Measurements from ENCODE around the gene TTC39A. TPM values are rescaled to one million over a fixed set of nuclear protein-coding genes. Genes with fewer than 3 reads are reported as not detected.

The TTC39A gene
- total RNA-seq, 2 donors from 2014 or later, result 7.9 to 21.3 TPM

- intact Hi-C loops (cut with DNase I), result no loop called here
- no peak for TF ChIP-seq POLR2A (IDR thresholded peaks at IDR 0.05)
- 0 to 13% methylated on average over 2 to 3 of the region's 4 CpGs for WGBS, 2 donors
Observed at GRCh38 chr1:51305371-51305823, 25.0 kb downstream of the TTC39A start.

GRCh38 chr1:51304360-51304759 lies 26.0 kb downstream of the TTC39A start:
- 52 to 65% methylated on average over 1 of the region's 1 CpG for WGBS, 2 donors
- Histone ChIP-seq H3K36me3 (replicated peaks in 1 of 2; ENCODE audit: insufficient read depth in 1 of 2, low read depth in 2 of 2) (peaks cover 0 to 2% of the 10 kb centered on the region in 2 donors), H3K9me3 (no peaks in the 10 kb centered on the region), H3K27me3 (no peaks in the 10 kb centered on the region), H3K4me1 (peaks cover 15% of the 10 kb centered on the region), H3K4me3 (no peak overlapping the region), H3K27ac (no peak overlapping the region)
- intact Hi-C loops (cut with DNase I), result no loop called here
- no peak for ATAC-seq
- DNase-seq, result no peak
- TF ChIP-seq POLR2A (IDR thresholded peaks at IDR 0.05), result no peak
- TF ChIP-seq, protein P1, sequence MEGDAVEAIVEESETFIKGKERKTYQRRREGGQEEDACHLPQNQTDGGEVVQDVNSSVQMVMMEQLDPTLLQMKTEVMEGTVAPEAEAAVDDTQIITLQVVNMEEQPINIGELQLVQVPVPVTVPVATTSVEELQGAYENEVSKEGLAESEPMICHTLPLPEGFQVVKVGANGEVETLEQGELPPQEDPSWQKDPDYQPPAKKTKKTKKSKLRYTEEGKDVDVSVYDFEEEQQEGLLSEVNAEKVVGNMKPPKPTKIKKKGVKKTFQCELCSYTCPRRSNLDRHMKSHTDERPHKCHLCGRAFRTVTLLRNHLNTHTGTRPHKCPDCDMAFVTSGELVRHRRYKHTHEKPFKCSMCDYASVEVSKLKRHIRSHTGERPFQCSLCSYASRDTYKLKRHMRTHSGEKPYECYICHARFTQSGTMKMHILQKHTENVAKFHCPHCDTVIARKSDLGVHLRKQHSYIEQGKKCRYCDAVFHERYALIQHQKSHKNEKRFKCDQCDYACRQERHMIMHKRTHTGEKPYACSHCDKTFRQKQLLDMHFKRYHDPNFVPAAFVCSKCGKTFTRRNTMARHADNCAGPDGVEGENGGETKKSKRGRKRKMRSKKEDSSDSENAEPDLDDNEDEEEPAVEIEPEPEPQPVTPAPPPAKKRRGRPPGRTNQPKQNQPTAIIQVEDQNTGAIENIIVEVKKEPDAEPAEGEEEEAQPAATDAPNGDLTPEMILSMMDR (IDR thresholded peaks at IDR 0.05), result no peak

More at GRCh38 chr1:51305371-51305823, 25.0 kb downstream of the TTC39A start:
- DNase-seq (peak in 3 of 4 donors; percentile 45 to 56 (median 49)), ATAC-seq (peak; percentile 69)
- Histone ChIP-seq H3K27me3 (no peaks in the 10 kb centered on the region), H3K4me3 (no peak overlapping the region), H3K4me1 (peaks cover 15% of the 10 kb centered on the region), H3K9me3 (no peaks in the 10 kb centered on the region), H3K36me3 (replicated peaks in 1 of 2; ENCODE audit: insufficient read depth in 1 of 2, low read depth in 2 of 2) (peaks cover 0 to 2% of the 10 kb centered on the region in 2 donors), H3K27ac (peak overlapping the region in 2 of 4 donors; percentile 15 to 33)

DNA sequence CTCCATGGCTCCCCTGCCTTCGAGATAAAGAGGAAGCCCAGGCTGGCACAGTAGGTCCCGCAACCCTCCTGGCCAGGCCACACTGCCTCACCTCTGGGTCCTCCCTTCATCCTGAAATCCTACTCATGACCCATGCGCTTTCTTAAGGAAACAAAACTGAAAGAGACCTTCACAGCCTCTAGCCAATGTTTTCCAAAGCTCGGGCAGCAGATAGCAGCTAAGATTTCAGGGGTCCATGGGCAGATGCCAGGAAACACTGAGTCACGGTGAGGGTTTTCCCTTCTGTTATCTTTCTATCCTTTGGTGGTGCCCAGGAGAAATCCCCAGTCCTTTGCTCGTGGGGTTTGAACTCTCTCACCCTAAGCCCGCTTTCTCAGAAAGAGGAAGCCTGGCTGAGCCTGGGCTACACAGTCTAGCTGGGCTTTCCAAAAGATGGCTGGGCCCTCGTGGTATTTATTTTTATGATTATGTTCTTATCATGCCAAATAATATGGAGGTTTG lies 26.6 kb downstream of the TTC39A start:
- Histone ChIP-seq H3K27ac (no peak overlapping the region), H3K36me3 (replicated peaks in 1 of 2; ENCODE audit: insufficient read depth in 1 of 2, low read depth in 2 of 2) (peaks cover 0 to 2% of the 10 kb centered on the region in 2 donors), H3K4me1 (peaks cover 15% of the 10 kb centered on the region), H3K4me3 (no peak overlapping the region), H3K9me3 (no peaks in the 10 kb centered on the region), H3K27me3 (no peaks in the 10 kb centered on the region)
- ATAC-seq, result no peak
- no peak for DNase-seq
- intact Hi-C loops (cut with DNase I), result no loop called here
- no peak for TF ChIP-seq POLR2A (IDR thresholded peaks at IDR 0.05)
- TF ChIP-seq, protein P1 (IDR thresholded peaks at IDR 0.05), result no peak
- 62 to 76% methylated on average over 8 of the region's 8 CpGs for WGBS, 2 donors

DNA sequence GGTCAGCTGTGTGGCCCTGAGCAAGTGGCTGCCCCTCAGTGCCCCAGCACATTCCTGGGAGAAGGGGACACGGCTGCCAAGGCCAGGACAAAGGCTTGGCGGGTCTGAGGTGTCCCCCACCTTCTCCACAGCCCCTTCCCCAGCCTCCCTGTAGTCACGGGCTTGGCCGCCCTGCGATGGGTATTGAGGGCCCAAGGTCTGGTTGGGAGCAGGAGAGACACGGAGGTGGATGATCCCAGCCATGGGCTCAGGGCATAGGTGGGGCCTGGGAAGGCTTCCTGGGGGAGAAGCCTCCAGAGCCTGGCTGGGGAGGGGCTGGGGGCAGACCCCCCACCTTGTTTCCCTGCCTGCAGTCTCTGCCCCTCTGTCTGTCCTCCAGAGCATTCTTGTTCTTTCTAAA lies 27.0 kb downstream of the TTC39A start:
- no peak overlapping the region for H3K4me3 ChIP-seq
- DNase-seq (no peak), ATAC-seq (no peak)
- intact Hi-C loops (cut with DNase I), result no loop called here
- 93 to 100% methylated on average over 2 to 6 of the region's 6 CpGs for WGBS, 2 donors
- no peak overlapping the region for H3K27ac ChIP-seq
- no peak for TF ChIP-seq POLR2A (IDR thresholded peaks at IDR 0.05)
- TF ChIP-seq, protein P1 (IDR thresholded peaks at IDR 0.05), result no peak
- H3K9me3 ChIP-seq, result no peaks in the 10 kb centered on the region
- peaks cover 15% of the 10 kb centered on the region for H3K4me1 ChIP-seq
- H3K36me3 ChIP-seq (replicated peaks in 1 of 2; ENCODE audit: insufficient read depth in 1 of 2, low read depth in 2 of 2), result peaks cover 0 to 2% of the 10 kb centered on the region in 2 donors
- no peaks in the 10 kb centered on the region for H3K27me3 ChIP-seq

DNA sequence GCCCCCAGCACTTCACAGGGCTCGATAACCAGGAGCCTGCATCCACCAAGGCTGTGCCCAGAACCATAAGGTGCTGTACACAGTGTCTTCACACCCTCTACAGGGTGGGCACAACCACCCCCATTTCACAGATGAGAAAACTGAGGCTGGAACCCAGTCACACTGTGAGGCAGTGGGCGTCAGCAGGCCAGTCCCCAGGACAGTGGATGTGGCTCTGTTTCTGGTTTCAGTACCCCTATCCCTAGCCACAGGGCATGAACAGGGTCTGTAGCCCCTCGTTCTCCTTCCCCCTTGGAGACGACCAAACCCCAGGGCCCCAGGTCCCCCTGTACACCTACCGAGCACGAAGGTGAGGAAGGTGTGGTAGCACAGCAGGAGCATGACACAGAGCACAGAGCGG lies 27.6 kb downstream of the TTC39A start:
- no peak overlapping the region for H3K27ac ChIP-seq
- no peaks in the 10 kb centered on the region for H3K27me3 ChIP-seq
- DNase-seq, result no peak
- intact Hi-C loops (cut with DNase I), result no loop called here
- 87 to 90% methylated on average over 2 to 7 of the region's 7 CpGs for WGBS, 2 donors
- H3K4me1 ChIP-seq, result peaks cover 17% of the 10 kb centered on the region
- no peak for ATAC-seq
- H3K9me3 ChIP-seq, result no peaks in the 10 kb centered on the region
- H3K4me3 ChIP-seq, result no peak overlapping the region
- H3K36me3 ChIP-seq (replicated peaks in 1 of 2; ENCODE audit: insufficient read depth in 1 of 2, low read depth in 2 of 2), result peaks cover 0 to 2% of the 10 kb centered on the region in 2 donors
- TF ChIP-seq POLR2A (IDR thresholded peaks at IDR 0.05), result no peak
- TF ChIP-seq, protein P1 (IDR thresholded peaks at IDR 0.05), result no peak
